ENCODE results near the gene DAW1.

DAW1 gene

DNA sequence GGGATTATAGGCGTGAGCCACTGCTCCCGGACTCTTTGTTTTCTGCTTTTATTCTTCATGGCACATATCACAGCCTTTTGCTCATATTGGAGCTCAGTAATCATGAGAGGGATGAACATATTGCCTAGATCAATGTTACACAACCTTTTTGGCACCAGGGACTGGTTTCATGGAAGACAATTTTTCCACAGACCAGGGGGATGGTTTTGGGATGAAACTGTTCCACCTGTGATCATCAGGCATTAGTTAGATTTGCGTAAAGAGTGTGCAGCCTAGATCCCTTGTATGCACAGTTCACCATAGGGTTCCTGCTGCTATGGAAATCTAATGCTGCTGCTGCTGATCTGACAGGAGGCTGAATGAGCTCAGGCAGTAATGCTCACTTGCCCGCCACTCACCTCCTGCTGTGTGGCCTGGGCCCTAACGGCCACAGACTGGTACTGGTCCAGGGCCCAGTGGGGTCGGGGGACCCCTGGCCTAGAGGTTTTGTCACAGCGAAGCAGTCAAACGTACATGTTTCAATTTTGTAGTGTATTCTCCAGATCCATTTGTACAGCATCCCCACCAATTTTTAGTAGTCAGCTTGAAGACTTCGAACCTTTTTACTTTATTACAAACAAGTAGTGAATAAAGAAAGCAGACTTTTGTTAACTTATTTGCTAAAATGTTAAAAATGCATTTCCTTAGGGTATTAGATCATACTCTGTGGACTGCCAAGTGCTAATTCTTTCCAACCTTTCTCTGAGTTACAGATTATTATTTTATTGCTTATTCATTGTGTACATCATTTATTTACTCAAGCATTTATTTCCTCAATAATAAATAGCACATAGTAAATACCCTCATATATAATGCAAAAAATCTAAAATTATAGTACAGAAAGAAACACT, 6.2 kb downstream of the DAW1 start:
- Histone ChIP-seq H3K9ac (ENCODE audit: low read depth in 1 of 2, low read length in 2 of 2) (no peak overlapping the region), H3K36me3 (ENCODE audit: control insufficient read depth in 1 of 2, insufficient read depth in 2 of 2, low read length in 2 of 2) (no peaks in the 10 kb centered on the region), H3K4me3 (ENCODE audit: low read depth in 1 of 2, low read length in 2 of 2) (no peak overlapping the region), H3K9me3 (ENCODE audit: control insufficient read depth in 1 of 2, low read length in 2 of 2) (no peaks in the 10 kb centered on the region), H3K27ac (ENCODE audit: low read depth, low read length) (no peak overlapping the region), H3K4me1 (ENCODE audit: control insufficient read depth in 1 of 2, insufficient read depth in 2 of 2, low read length in 2 of 2) (peaks cover 0 to 3% of the 10 kb centered on the region in 2 donors), H3K27me3 (ENCODE audit: control insufficient read depth in 1 of 2, insufficient read depth in 2 of 2, low read length in 2 of 2) (no peaks in the 10 kb centered on the region)

GRCh38 chr2:227880460-227880859, 9.0 kb downstream of the DAW1 start:
- Histone ChIP-seq H3K27me3 (ENCODE audit: control insufficient read depth in 1 of 2, insufficient read depth in 2 of 2, low read length in 2 of 2) (no peaks in the 10 kb centered on the region), H3K36me3 (ENCODE audit: control insufficient read depth in 1 of 2, insufficient read depth in 2 of 2, low read length in 2 of 2) (no peaks in the 10 kb centered on the region), H3K4me1 (ENCODE audit: control insufficient read depth in 1 of 2, insufficient read depth in 2 of 2, low read length in 2 of 2) (peaks cover 0 to 3% of the 10 kb centered on the region in 2 donors), H3K27ac (ENCODE audit: low read depth, low read length) (no peak overlapping the region), H3K9me3 (ENCODE audit: control insufficient read depth in 1 of 2, low read length in 2 of 2) (no peaks in the 10 kb centered on the region), H3K9ac (ENCODE audit: low read depth in 1 of 2, low read length in 2 of 2) (no peak overlapping the region), H3K4me3 (ENCODE audit: low read depth in 1 of 2, low read length in 2 of 2) (no peak overlapping the region)

- Histone ChIP-seq H3K4me3 (ENCODE audit: low read depth in 1 of 2, low read length in 2 of 2) (no peak overlapping the region), H3K9me3 (ENCODE audit: control insufficient read depth in 1 of 2, low read length in 2 of 2) (no peaks in the 10 kb centered on the region), H3K9ac (ENCODE audit: low read depth in 1 of 2, low read length in 2 of 2) (no peak overlapping the region), H3K27me3 (ENCODE audit: control insufficient read depth in 1 of 2, insufficient read depth in 2 of 2, low read length in 2 of 2) (no peaks in the 10 kb centered on the region), H3K36me3 (ENCODE audit: control insufficient read depth in 1 of 2, insufficient read depth in 2 of 2, low read length in 2 of 2) (no peaks in the 10 kb centered on the region), H3K27ac (ENCODE audit: low read depth, low read length) (no peak overlapping the region), H3K4me1 (ENCODE audit: control insufficient read depth in 1 of 2, insufficient read depth in 2 of 2, low read length in 2 of 2) (peaks cover 0 to 3% of the 10 kb centered on the region in 2 donors)
Measured at GRCh38 chr2:227881866-227882517, 10.6 kb downstream of the DAW1 start.

GRCh38 chr2:227884511-227884947, 13.1 kb downstream of the DAW1 start:
- Histone ChIP-seq H3K9me3 (ENCODE audit: control insufficient read depth in 1 of 2, low read length in 2 of 2) (no peaks in the 10 kb centered on the region), H3K36me3 (ENCODE audit: control insufficient read depth in 1 of 2, insufficient read depth in 2 of 2, low read length in 2 of 2) (no peaks in the 10 kb centered on the region), H3K27ac (ENCODE audit: low read depth, low read length) (no peak overlapping the region), H3K4me3 (ENCODE audit: low read depth in 1 of 2, low read length in 2 of 2) (no peak overlapping the region), H3K27me3 (ENCODE audit: control insufficient read depth in 1 of 2, insufficient read depth in 2 of 2, low read length in 2 of 2) (no peaks in the 10 kb centered on the region), H3K9ac (ENCODE audit: low read depth in 1 of 2, low read length in 2 of 2) (no peak overlapping the region), H3K4me1 (ENCODE audit: control insufficient read depth in 1 of 2, insufficient read depth in 2 of 2, low read length in 2 of 2) (peaks cover 5 to 8% of the 10 kb centered on the region in 2 donors)

- Histone ChIP-seq H3K4me1 (ENCODE audit: control insufficient read depth in 1 of 2, insufficient read depth in 2 of 2, low read length in 2 of 2) (peaks cover 5 to 8% of the 10 kb centered on the region in 2 donors), H3K27me3 (ENCODE audit: control insufficient read depth in 1 of 2, insufficient read depth in 2 of 2, low read length in 2 of 2) (no peaks in the 10 kb centered on the region), H3K27ac (ENCODE audit: low read depth, low read length) (no peak overlapping the region), H3K4me3 (ENCODE audit: low read depth in 1 of 2, low read length in 2 of 2) (no peak overlapping the region), H3K9me3 (ENCODE audit: control insufficient read depth in 1 of 2, low read length in 2 of 2) (no peaks in the 10 kb centered on the region), H3K9ac (ENCODE audit: low read depth in 1 of 2, low read length in 2 of 2) (no peak overlapping the region), H3K36me3 (ENCODE audit: control insufficient read depth in 1 of 2, insufficient read depth in 2 of 2, low read length in 2 of 2) (no peaks in the 10 kb centered on the region)
Measured at GRCh38 chr2:227886149-227886548, 14.7 kb downstream of the DAW1 start.

- Histone ChIP-seq H3K9me3 (ENCODE audit: control insufficient read depth in 1 of 2, low read length in 2 of 2) (no peaks in the 10 kb centered on the region), H3K9ac (ENCODE audit: low read depth in 1 of 2, low read length in 2 of 2) (no peak overlapping the region)
Measured at GRCh38 chr2:227888289-227888688, 16.9 kb downstream of the DAW1 start.

GRCh38 chr2:227889336-227889735, 17.9 kb downstream of the DAW1 start:
- Histone ChIP-seq H3K4me3 (ENCODE audit: low read depth in 1 of 2, low read length in 2 of 2) (no peak overlapping the region), H3K27ac (ENCODE audit: low read depth, low read length) (no peak overlapping the region), H3K36me3 (ENCODE audit: control insufficient read depth in 1 of 2, insufficient read depth in 2 of 2, low read length in 2 of 2) (no peaks in the 10 kb centered on the region), H3K27me3 (ENCODE audit: control insufficient read depth in 1 of 2, insufficient read depth in 2 of 2, low read length in 2 of 2) (no peaks in the 10 kb centered on the region), H3K4me1 (ENCODE audit: control insufficient read depth in 1 of 2, insufficient read depth in 2 of 2, low read length in 2 of 2) (peaks cover 5% of the 10 kb centered on the region in 2 donors), H3K9ac (ENCODE audit: low read depth in 1 of 2, low read length in 2 of 2) (no peak overlapping the region), H3K9me3 (ENCODE audit: control insufficient read depth in 1 of 2, low read length in 2 of 2) (no peaks in the 10 kb centered on the region)

More at GRCh38 chr2:227888289-227888688, 16.9 kb downstream of the DAW1 start:
- Histone ChIP-seq H3K4me1 (ENCODE audit: control insufficient read depth in 1 of 2, insufficient read depth in 2 of 2, low read length in 2 of 2) (peaks cover 5% of the 10 kb centered on the region in 2 donors), H3K27me3 (ENCODE audit: control insufficient read depth in 1 of 2, insufficient read depth in 2 of 2, low read length in 2 of 2) (no peaks in the 10 kb centered on the region), H3K36me3 (ENCODE audit: control insufficient read depth in 1 of 2, insufficient read depth in 2 of 2, low read length in 2 of 2) (no peaks in the 10 kb centered on the region), H3K4me3 (ENCODE audit: low read depth in 1 of 2, low read length in 2 of 2) (no peak overlapping the region), H3K27ac (ENCODE audit: low read depth, low read length) (no peak overlapping the region)

GRCh38 chr2:227890495-227891079, 19.2 kb downstream of the DAW1 start:
- Histone ChIP-seq H3K4me3 (ENCODE audit: low read depth in 1 of 2, low read length in 2 of 2) (no peak overlapping the region), H3K36me3 (ENCODE audit: control insufficient read depth in 1 of 2, insufficient read depth in 2 of 2, low read length in 2 of 2) (no peaks in the 10 kb centered on the region), H3K9me3 (ENCODE audit: control insufficient read depth in 1 of 2, low read length in 2 of 2) (no peaks in the 10 kb centered on the region), H3K4me1 (ENCODE audit: control insufficient read depth in 1 of 2, insufficient read depth in 2 of 2, low read length in 2 of 2) (peaks cover 5% of the 10 kb centered on the region in 2 donors), H3K27ac (ENCODE audit: low read depth, low read length) (no peak overlapping the region), H3K9ac (ENCODE audit: low read depth in 1 of 2, low read length in 2 of 2) (no peak overlapping the region), H3K27me3 (ENCODE audit: control insufficient read depth in 1 of 2, insufficient read depth in 2 of 2, low read length in 2 of 2) (peaks cover 0 to 3% of the 10 kb centered on the region in 2 donors)

GRCh38 chr2:227891673-227892072, 20.2 kb downstream of the DAW1 start:
- no peaks in the 10 kb centered on the region for H3K9me3 ChIP-seq (ENCODE audit: control insufficient read depth in 1 of 2, low read length in 2 of 2)
- peaks cover 0 to 3% of the 10 kb centered on the region in 2 donors for H3K27me3 ChIP-seq (ENCODE audit: control insufficient read depth in 1 of 2, insufficient read depth in 2 of 2, low read length in 2 of 2)
- no peak overlapping the region for H3K4me3 ChIP-seq (ENCODE audit: low read depth in 1 of 2, low read length in 2 of 2)
- no peak overlapping the region for H3K27ac ChIP-seq (ENCODE audit: low read depth, low read length)
- no peak overlapping the region for H3K9ac ChIP-seq (ENCODE audit: low read depth in 1 of 2, low read length in 2 of 2)
- peaks cover 5% of the 10 kb centered on the region in 2 donors for H3K4me1 ChIP-seq (ENCODE audit: control insufficient read depth in 1 of 2, insufficient read depth in 2 of 2, low read length in 2 of 2)
- H3K36me3 ChIP-seq (ENCODE audit: control insufficient read depth in 1 of 2, insufficient read depth in 2 of 2, low read length in 2 of 2), result no peaks in the 10 kb centered on the region

- Histone ChIP-seq H3K36me3 (ENCODE audit: control insufficient read depth in 1 of 2, insufficient read depth in 2 of 2, low read length in 2 of 2) (no peaks in the 10 kb centered on the region), H3K4me3 (ENCODE audit: low read depth in 1 of 2, low read length in 2 of 2) (no peak overlapping the region), H3K4me1 (ENCODE audit: control insufficient read depth in 1 of 2, insufficient read depth in 2 of 2, low read length in 2 of 2) (no peaks in the 10 kb centered on the region), H3K9me3 (ENCODE audit: control insufficient read depth in 1 of 2, low read length in 2 of 2) (no peaks in the 10 kb centered on the region), H3K27ac (ENCODE audit: low read depth, low read length) (no peak overlapping the region), H3K27me3 (ENCODE audit: control insufficient read depth in 1 of 2, insufficient read depth in 2 of 2, low read length in 2 of 2) (peaks cover 2 to 21% of the 10 kb centered on the region in 2 donors), H3K9ac (ENCODE audit: low read depth in 1 of 2, low read length in 2 of 2) (no peak overlapping the region)
Measured at GRCh38 chr2:227903381-227903780, 31.9 kb downstream of the DAW1 start.
